Stimulated activated CD8-positive, alpha-beta memory T cell treated with anti-CD3 and anti-CD28 coated beads, Interleukin-15, amount 100 ng/mL, for 24 hours (primary cell): Measurements from ENCODE around the gene AIFM1.

Experiments
- DNase-seq: peaks from one replicate; pipeline ENCODE4 v3.0.0-alpha.2; 2020; ENCODE audit warnings: low read depth

The AIFM1 gene

DNA sequence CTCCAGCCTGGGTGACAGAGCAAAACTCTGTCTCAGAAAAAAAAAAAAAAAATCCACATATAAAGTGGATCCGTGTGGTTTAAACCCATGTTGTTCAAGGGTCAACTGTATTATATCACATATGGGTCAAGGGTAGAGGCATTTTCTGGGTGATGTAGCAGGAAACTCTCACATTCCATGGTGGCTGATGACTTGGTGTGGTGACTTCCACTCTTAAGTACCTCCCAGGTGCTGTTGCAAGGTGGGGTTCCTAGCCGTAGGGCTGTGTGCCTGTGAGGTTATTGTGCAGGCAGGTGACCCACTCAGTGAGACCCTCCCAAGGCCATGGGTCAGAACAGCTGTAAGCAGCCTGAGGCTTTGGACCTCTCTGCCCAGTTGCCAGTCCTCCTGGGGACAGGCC is 72.4 kb downstream of the AIFM1 start:
- DNase-seq = no peak

DNA sequence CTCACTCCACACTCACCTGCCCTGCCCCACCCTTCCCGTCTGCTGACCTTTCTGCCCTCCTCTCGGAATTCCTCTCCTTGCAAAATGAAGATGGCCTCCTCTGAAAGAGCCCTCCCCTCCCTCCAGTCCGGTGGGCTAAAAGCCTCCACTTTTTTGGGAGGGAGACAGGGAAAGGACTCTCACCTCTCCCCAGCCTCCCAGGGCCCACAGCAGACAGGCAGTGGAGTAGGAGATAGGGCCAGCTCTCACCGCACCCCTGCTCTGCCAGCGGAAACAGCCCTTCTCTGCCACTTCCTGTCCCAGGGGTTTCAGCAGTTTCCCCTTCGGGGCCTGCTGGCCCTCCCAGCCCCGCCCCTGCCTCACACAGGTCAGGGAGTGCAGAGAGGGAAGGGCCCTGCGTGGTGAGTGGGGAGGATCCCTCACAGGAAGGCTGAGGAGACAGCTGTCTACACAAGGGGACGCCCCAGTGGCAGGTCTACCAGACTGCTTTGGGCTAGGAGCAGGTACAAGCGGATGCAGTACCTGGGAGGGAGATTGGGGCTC is 73.6 kb downstream of the AIFM1 start:
- no peak for DNase-seq

DNA sequence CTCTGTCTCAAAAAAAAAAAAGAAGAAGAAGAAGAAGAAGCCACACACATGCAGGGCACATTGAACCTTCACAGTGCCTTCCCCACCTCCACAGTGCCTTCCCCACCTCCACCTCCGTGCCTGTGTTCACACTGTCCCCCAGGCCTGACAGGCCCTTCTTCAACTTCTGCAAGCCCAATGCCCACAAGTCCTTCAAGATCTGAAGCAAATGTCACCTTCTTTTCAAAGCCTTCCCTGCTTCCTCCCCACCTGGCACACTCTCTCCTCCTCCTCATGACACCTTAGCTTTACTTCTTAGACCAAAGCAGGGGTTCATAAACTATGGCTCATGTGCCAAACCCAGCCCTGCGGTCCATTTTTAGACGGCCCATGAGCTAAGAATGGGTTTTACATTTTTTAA is 75.3 kb downstream of the AIFM1 start:
- no peak for DNase-seq

DNA sequence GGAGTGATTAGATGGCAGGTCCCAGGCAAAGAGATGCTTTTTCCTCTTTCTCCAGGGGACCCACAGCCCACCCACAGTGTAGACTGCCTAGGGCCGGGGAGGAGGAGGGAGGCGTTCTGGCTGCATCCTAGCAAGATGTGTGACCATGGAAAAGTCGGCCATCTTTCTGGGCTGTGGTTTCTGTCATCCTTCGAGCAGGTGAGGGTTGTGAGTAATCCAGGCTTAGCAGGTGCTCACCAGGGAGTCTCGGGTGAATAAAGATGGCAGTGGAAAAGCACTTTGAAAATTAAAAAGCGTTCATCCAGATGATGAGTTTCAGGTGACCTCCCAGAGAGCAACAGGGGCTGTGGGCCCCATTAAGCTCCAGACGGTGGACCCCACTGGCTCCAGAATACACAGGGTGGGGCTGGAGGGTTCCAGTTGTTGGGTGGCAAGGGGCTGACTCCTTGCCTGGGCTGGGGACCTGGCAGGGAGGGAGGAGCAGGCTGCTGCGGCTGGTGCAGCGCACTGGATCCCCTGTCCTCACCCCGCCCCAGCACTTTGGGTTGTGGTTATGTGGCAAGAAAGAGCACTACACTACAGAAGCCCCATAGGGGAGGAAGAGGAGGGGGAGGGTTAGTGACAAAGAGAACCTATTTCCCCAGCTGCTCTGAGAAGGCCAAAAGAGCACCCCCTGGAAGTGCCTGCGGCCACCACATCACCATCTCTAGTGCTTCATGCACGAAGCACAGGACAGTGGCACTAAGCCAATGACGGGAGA is 79.0 kb downstream of the AIFM1 start:
- DNase-seq = no peak

DNA sequence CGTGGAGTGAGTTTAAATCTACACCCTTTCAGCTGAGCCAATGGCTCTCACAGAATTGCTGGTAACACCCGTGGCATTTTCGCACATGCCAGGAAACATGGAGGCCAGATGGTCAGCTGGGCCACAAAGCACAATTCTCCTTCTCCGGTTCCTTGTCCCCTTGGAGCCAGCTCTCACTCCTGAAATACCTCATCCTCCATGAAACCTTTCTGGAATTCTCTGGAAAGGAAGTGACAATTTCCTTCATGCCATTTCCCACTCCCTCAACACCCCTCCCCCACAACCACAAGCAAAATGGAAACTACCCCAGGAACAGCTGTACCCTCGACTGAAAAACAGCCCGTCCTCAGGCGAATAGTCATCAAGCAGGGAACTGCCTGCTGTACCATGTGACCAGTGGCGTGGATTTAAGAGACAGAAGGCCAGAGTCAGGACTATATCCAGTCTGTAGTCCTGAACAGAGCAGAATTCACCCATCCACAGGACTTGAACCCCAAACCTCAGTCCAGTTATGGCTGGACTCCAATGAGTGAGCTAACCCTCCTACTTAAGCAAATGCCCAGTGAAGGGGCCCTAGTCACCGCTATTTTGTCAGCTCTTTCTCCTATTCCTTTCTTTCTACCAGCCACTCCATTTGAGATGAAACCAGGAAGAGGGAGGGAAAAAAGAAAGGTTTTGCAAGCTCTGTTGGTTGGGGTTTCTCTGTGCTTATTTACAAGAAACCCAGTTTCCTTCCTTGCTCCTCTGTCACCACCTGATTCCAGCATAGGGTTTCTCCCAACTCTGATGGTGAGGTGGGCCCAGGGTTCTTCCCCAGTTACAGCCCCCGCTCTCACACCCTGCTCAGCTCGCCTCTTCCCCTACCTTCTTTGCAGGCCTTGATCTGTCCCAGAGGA is 79.8 kb downstream of the AIFM1 start:
- DNase-seq = no peak

- DNase-seq = no peak
These were observed 80.9 kb downstream of the AIFM1 start for GRCh38 chrX:130084631-130085237.

DNA sequence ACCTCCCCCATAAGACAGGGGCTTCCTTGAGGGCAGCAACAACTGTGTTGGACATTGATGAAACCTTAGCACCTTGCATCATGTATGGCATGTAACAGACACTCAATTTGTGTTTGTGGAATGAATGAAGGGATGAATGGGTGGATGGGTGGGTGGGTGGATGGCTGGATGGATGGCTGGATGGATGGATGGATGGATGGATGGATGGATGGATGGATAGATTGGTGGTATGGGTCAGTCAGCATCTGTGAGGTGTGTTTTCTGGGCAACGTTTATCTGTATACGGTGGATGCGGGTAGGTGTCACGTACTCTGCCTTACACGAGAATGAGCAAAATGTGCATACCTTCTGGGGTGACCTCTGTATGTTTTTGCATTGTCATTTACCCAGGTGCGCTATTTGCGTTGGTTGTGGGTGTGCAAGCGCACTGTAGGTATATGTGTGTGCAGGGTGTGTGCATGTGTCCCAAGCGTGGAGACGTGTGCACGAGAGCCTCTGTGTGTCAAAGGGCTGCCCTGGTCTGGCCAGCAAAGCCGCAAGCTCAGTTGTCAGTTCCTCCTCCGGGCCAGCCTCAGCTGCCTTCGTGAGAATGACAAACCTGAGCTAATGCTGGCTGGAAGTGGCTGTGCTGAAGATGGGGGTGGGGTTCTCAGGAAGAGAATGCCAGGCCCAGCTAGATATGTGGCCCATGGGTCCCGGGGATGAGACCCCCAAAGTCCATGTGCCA is 81.8 kb downstream of the AIFM1 start:
- DNase-seq = no peak

DNA sequence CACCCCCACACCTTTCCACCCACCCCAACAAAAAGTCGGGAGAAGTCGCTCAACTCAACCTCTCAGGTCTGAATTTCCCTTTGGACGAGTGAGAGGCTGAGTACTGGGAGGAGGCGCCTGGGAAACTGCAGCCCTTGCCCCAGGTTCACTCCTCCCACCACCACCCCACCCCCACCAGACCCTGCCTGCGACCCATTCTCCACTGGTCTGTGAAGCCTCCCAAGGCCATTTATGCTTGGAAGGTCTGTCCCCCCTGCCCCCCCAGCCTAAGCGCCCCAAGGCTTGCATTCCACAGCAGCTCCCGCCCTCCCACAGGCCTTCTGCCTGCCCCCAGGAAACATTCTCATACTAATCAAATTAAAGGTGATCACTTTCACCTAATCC is 82.5 kb downstream of the AIFM1 start:
- DNase-seq = no peak

- no peak for DNase-seq
These were observed 83.2 kb downstream of the AIFM1 start for GRCh38 chrX:130082244-130083106.

- DNase-seq = no peak
These were observed 84.1 kb downstream of the AIFM1 start for GRCh38 chrX:130081421-130082045.

DNA sequence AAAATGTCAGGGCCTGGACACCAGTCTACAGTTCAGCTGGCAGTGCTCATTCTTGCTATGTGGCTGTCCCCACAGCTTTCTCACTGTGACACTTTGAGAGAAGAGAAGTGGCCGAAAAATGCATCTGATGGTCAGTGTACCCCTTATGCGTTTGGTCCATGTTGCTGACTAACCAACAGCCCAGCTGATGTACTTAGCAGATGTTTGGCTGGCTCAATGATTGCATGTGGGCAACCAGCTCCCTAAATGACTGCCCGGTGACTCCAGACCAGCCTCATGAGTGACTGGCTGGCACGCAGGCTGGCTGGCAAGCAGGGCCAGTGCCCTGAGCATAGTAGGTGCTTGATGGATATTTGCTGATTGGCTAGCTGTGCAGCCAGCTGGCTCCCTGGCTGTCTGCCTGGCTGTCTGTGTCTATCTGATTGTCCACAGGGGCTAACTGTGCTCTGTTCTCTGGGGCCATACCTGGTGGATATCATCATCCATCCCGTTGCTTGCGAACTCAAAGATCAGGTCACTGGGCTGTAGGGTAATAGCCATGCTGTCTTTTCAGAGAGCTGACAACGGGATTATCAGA is 84.8 kb downstream of the AIFM1 start:
- DNase-seq = no peak

DNA sequence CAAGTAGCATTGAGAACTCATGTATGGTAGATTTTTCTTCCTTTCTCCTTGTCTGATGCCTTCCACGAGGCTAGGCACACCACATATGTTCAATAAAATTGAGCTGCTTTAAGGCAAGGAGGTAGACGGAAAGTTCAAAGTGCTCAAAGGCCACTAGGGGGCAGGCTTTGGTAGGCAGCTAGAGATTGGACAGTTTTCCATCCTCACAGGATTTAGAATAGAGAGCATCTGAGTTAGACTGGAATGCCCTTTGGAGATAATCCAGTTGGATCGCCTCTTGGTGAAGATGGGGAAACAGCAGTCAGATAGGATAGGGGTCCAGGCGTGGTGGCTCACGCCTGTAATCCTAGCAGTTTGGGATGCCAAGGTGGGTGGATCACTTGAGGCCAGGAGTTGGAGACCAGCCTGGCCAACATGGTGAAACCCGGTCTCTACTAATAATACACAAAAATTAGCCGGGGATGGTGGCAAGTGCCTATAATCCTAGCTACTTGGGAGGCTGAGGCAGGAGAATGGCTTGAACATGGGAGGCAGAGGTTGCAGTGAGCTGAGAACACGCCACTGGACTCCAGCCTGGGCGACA is 85.7 kb downstream of the AIFM1 start:
- no peak for DNase-seq
